HG03575 (cell line): ENCODE results near the gene IMPA2.

Experiments used
- ATAC-seq: cut with Tn5 transposase; IDR thresholded peaks from one replicate; pipeline ENCODE4 v1.9.1; 2021; ENCODE audit not compliant: unreplicated experiment, insufficient number of reproducible peaks, low FRiP score; ENCODE audit errors: extremely low read depth

The IMPA2 gene

GRCh38 chr18:12015416-12016062, 34.2 kb downstream of the IMPA2 start:
- ATAC-seq = no peak

- no peak for ATAC-seq
Measured at GRCh38 chr18:12017081-12017480, 35.8 kb downstream of the IMPA2 start.

- ATAC-seq = no peak
Measured at GRCh38 chr18:12018861-12019260, 37.6 kb downstream of the IMPA2 start.

- ATAC-seq = no peak
Measured at GRCh38 chr18:12021077-12021476, 39.8 kb downstream of the IMPA2 start.

- no peak for ATAC-seq
Measured at GRCh38 chr18:12021596-12021995, 40.3 kb downstream of the IMPA2 start.

- ATAC-seq = no peak
Measured at GRCh38 chr18:12023375-12023774, 42.1 kb downstream of the IMPA2 start.

- ATAC-seq = no peak
Measured at GRCh38 chr18:12026562-12026961, 45.3 kb downstream of the IMPA2 start.

- no peak for ATAC-seq
Measured at GRCh38 chr18:12027046-12027445, 45.7 kb downstream of the IMPA2 start.

GRCh38 chr18:12027480-12027879, 46.2 kb downstream of the IMPA2 start:
- ATAC-seq = no peak

GRCh38 chr18:12028040-12028628, 46.8 kb downstream of the IMPA2 start:
- no peak for ATAC-seq

GRCh38 chr18:12028674-12029073, 47.4 kb downstream of the IMPA2 start:
- ATAC-seq = no peak

GRCh38 chr18:12029786-12030584, 48.7 kb downstream of the IMPA2 start:
- ATAC-seq = no peak

- ATAC-seq = no peak
Measured at GRCh38 chr18:12030670-12031069, 49.4 kb downstream of the IMPA2 start.

- ATAC-seq = no peak
Measured at GRCh38 chr18:12031181-12031580, 49.9 kb downstream of the IMPA2 start.

GRCh38 chr18:12031846-12032245, 50.5 kb downstream of the IMPA2 start:
- no peak for ATAC-seq

- ATAC-seq = no peak
Measured at GRCh38 chr18:12032786-12033642, 51.7 kb downstream of the IMPA2 start.

- ATAC-seq = no peak
Measured at GRCh38 chr18:12033643-12034025, 52.3 kb downstream of the IMPA2 start.

GRCh38 chr18:12034241-12035100, 53.2 kb downstream of the IMPA2 start:
- ATAC-seq = no peak
